HG03039 (cell line): ENCODE data around the gene SPAG8.

Experiments used
- ATAC-seq: cut with Tn5 transposase; IDR thresholded peaks from one replicate; pipeline ENCODE4 v1.9.1; 2021; ENCODE audit warnings: mild to moderate bottlenecking, moderate library complexity; ENCODE audit not compliant: unreplicated experiment

The SPAG8 gene

GRCh38 chr9:35839926-35840325 lies 27.9 kb upstream of the SPAG8 start:
- no peak for ATAC-seq

DNA sequence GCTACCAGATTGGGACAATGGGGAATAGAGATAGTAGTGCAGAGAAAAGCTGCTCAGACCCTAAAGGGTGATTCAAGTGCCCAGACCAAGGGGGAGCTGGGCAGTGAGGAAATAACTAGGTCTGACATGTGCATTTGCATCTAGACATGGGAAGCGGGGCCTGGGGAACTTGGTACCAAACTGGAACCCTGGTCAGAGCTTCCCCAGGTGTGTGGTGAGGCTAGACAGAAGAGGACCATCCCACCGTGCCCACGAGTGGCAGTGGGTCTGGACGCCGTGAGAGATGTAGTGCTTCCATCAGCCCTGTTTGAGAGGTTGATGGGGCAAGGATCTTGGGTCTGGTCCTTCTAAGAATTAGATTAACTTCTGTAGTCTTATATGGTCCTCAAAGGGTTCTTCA lies 24.5 kb upstream of the SPAG8 start:
- ATAC-seq, result no peak

DNA sequence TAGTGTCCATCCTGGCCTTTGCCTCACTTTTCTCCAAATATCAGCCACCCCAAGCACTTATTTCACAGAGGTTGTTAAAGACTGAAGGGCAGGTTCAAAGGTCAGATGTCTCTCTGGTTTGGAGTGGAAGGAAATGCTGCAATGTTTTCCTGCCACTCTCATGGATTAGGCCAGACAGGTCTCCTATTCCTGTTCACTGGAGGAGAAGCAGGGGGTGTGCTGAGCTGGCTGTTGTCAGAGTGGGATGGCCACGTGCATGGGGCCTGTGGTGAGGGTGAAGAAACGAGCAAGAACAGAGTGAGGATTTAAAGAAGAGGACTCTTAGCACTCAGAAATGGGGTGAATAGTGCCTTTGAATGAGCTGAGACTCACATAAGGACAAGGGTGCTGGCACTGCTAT lies 23.7 kb upstream of the SPAG8 start:
- ATAC-seq, result no peak

DNA sequence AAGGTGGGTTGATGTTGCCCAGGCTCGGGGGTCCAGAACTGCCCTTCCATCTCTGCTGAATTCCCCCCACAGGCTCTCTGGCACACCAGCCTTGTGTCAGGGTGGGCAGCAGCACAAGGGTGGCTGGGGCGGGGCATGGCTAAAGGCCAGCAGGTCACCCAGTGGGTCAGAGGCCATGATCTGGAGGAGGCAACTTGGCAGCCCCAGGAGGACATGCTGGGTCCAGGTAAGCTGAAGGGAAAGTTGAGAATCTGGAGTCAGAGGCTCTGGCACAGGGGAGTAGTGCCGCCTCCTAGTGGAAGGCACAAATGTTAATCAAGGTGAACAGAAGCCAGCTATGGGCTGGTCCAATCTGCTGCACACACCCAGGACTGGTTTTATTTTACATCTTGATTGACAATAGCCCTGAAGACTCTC lies 23.2 kb upstream of the SPAG8 start:
- no peak for ATAC-seq

- ATAC-seq, result no peak
These were observed 22.5 kb upstream of the SPAG8 start for GRCh38 chr9:35834260-35835215.

- ATAC-seq, result no peak
These were observed 20.8 kb upstream of the SPAG8 start for GRCh38 chr9:35832814-35833213.

DNA sequence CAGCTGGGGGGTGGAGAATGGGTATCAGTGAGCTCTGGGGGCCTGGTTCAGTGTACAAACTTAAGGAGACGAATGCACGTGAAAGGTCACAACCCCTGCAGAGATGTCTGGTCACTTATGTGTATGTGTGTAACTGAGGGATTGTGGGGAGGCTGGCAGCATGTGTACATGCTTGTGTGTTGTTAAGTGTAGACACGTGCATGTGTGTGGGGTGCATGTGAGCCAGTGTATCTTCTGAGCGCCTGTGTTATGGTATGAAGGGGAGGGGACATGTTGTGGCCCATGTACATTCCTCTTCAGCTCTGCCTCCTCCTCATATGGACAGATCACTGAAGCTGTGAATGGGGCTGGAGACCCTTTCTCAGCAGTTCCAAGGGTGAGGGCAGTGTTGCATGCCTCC lies 19.0 kb upstream of the SPAG8 start:
- no peak for ATAC-seq

DNA sequence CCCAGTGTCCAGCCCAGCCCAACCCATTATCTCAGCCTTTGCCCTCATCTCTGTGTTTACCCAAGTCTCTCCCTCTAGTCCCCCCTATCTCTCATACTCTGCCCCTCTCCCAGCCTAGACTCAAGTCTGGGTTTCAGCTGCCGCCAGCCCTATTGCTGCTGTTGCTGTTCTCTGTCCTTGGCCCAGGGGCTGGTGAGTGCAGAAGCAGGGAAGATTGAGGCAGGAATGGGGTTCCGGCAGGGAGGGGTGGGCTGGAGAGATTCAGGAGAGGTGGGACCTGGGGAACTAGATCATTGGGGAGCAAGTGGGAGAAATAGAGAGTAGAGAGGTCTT lies 17.7 kb upstream of the SPAG8 start:
- no peak for ATAC-seq

DNA sequence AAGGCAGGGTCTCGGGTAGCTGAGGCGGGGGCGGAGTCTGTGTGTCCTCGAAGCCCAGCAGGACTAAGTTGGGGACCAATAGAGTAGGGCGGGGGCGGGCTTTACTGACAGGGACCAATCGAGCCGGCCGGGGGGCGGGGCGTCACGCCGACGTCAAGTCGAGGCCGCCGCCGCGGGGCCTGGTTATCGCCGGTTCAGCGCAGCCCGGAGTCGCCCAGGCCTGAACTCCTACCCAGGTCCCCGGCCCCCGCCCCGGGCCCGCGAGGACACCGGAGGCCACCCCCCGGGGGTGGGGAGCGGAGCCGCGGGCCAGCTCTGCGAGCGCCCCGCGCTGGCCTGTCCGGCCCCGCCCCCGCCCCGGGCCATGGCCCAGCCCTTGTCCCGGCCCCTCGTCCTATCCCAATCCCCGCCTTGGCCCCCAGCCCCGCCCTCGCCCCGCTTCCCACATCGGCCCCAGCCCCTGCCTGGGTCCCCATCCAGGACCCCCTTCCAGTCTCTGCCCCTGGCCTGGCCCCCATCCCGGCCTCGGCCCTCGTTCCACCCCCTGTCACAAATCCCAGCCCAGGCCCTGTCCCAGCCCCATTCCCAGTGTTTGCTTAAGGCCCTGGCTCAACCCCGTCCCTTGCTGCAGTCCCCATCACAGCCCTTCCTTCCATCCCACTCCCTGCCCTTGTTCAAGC lies 17.2 kb upstream of the SPAG8 start, which contains the start of gene TMEM8B:
Gene TMEM8B, plus strand, starts transcription at position 145 of the 680 bp plus-strand sequence. Its CDS starts 220 bp downstream, at position 365.
- peak; percentile 65 for ATAC-seq

- ATAC-seq, result no peak
These were observed 16.6 kb upstream of the SPAG8 start, which contains the start of gene FAM221B for GRCh38 chr9:35828716-35829083. TSS of gene FAM221B (minus strand) at chr9:35828732. CDS start at chr9:35826161, 2,571 bp downstream.

DNA sequence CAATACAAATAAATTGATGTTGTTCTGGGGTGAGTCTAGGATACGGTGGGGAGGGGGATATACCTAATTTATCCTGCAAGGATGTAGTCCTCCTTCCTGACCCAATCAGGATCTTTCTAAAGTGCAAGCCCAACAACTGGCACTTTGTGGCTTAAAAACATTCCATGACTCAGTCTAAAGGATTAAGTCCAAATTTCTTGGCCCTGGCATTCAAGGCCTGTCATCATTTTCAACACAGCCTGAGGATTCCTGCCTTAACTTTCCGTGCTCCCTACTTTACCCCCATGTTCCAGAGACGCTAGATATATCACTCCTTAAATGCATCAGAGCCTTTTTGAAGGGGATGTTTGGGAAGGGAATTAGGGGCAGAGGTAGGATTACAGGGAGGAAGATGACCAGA lies 15.4 kb upstream of the SPAG8 start:
- no peak for ATAC-seq

DNA sequence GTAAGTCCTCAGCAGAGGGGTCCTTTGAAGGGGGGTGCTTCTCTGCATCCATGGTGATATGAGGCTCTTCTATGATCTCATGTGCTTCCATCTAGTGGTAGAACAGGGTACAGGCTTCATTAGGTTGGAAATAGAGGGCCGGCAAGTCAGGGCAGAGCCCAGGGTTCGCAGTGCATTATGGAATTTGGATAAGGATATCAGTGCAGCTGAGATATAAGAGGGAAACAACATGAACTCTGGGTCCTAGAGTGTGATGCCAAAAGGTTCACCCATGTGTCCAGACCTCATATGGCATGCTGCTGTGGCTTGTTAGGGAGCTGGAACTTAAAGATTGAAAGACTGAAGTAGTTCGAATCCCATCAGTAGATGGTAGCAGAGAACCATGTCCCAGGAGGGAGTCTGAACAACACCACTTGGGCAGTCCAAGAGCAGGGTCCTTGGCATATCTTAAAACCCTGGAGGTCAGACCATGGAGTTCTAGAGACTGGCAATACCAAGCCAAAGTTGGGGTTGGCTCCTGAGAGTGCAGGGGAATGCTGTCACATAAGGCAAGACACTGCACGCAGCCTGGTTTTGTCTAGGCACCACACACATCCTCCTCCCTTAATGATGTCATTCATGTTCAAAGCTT lies 14.1 kb upstream of the SPAG8 start:
- ATAC-seq, result peak; percentile 37

DNA sequence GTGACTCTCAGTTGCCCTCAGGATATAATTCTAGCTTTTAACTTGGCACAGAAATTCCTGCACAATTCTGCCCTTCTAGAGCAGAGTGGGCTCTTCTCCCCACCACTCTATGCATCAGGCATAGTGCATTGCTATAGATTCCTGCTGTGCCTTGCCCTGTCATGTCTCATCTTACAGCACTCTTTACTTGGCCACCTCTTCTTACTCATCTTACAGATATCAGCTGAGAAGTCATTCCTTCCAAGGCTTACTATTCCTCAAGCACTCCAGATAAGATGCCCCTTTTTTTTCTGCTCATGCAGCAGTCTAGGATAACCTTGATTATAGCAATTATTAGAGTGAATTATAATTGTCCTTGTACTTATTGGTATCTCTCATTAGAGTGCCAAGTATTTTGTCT lies 10.9 kb upstream of the SPAG8 start:
- ATAC-seq, result no peak

- no peak for ATAC-seq
These were observed 8.0 kb upstream of the SPAG8 start for GRCh38 chr9:35820076-35820475.

- no peak for ATAC-seq
These were observed 6.3 kb upstream of the SPAG8 start for GRCh38 chr9:35818341-35818740.

GRCh38 chr9:35816708-35817107 lies 4.6 kb upstream of the SPAG8 start:
- ATAC-seq, result no peak

- ATAC-seq, result peak; percentile 64
These were observed 2.9 kb upstream of the SPAG8 start, which contains the start of gene HINT2 for GRCh38 chr9:35814841-35815543. TSS of gene HINT2 (minus strand) at chr9:35815042. CDS start at chr9:35814979, 63 bp downstream.

DNA sequence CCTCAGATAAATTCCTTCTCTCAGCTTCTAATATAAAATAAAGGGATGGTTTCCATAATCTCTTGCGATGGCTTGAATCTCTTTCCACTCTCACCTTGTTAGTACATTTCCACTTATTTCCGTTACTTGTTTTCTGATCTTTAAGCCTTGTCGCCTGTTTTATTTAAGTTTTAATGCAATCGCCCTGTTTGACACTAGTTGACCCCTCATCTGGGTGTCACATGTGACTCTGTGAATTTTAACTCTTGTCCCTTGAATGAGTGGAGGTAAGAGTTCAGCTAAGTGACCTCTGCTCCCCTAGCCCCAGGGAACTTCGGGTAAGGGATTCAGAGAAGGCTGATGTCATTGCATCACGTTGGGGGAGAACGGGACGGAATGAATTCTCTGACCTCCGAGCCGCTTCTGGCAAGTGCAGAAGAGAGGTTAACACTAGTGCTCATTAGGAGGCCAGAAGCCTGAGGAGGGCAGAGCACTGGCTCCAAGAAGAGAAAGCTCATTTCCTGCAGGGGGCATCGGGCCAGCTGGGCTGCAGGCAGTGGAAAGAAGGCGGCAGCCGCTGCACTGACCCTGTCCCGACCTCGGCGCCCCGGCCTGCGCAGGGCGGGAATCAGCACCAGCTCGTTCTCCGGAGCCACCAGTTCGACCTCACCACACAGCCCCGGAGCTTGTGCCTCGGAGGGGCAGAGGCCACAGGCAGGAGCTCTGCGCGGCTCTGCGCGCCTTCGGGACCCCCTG lies 2.2 kb upstream of the SPAG8 start:
- peak; percentile 20 for ATAC-seq

DNA sequence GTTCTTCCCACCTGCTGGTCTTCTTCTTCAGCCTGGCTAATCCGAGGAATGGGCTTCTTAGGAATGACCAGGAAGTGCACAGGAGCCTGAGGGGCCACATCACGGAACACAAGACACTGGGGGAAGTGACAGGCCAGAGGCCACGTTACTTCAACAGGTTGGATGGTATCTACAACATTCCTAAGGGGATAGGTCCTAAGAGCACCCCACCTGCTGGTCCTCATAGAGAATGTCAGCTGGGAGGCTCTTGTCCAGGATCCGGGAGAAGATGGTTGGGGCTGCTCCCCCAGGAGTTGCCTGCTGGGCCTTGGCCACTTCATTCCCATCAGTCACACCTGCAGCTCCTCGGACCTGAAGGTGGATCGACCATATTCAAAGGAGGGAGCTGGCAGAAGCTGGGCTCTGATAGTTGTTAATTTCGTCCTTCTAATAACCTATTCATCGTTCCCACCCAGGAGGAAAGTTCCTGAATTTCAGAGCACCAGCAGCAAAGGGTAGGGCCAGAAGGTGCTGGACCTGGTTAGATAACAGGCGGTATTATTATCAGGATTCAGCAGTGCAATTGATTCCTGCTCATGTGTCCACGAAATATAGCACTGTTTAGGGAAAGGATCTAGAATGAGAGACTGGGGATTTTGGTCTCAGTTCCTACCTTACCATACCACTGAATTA lies 1.5 kb upstream of the SPAG8 start:
- no peak for ATAC-seq
